Left lung (tissue), 10 donors: ENCODE results near the gene THOC1. TPM values are rescaled to one million over a fixed set of nuclear protein-coding genes. Genes with fewer than 3 reads are reported as not detected.
"Not testable (repeated sequence)": the region's sequence is repeated elsewhere in the genome, so short reads cannot be mapped to it uniquely, and the experiment has no call there.

Experiments used
- ATAC-seq: fragments of 200-7000 bp; cut with Tn5 transposase; one replicate; pipeline ENCODE4 v1.9.1; 2020; ENCODE audit warnings: moderate library complexity
- DNase-seq, 4 donors: peaks; one replicate each; pipeline ENCODE4 v3.0.0-alpha.2; 2013 to 2020
- H3K27ac ChIP-seq, 2 donors: fragments of 200-600 bp; sonication (generic) in 1 of 2; one replicate each; pipeline versions ENCODE4 v1.5.0 to v1.8.0; 2020 to 2021
- H3K27me3 ChIP-seq, 2 donors: fragments of 200-600 bp; sonication (generic) in 1 of 2; one replicate each; pipeline versions ENCODE4 v1.5.0 to v1.8.0; 2020 to 2021
- H3K36me3 ChIP-seq, 2 donors: fragments of 200-600 bp; sonication (generic) in 1 of 2; one replicate each; pipeline versions ENCODE4 v1.5.0 to v1.8.0; 2020 to 2021
- H3K4me1 ChIP-seq, 2 donors: fragments of 200-600 bp; one replicate each; pipeline ENCODE4 v1.8.0; 2021
- H3K4me3 ChIP-seq, 2 donors: fragments of 200-600 bp; sonication (generic) in 1 of 2; one replicate each; pipeline versions ENCODE4 v1.5.0 to v1.8.0; 2020 to 2021; ENCODE audit warnings: mild to moderate bottlenecking in 1 of 2
- H3K9me3 ChIP-seq, 2 donors: fragments of 200-600 bp; sonication (generic) in 1 of 2; one replicate each; pipeline versions ENCODE4 v1.5.0 to v1.8.0; 2020 to 2021
- CTCF ChIP-seq, 2 donors: fragments of 200-600 bp; sonication (generic) in 1 of 2; IDR thresholded peaks; one replicate each; pipeline versions ENCODE4 v1.5.0 to v1.8.0; 2021; ENCODE audit warnings: antibody characterized with exemption in 2 of 2
- intact Hi-C, 2 donors: fragments of 100-400 bp; cut with DNase I; formaldehyde crosslinking; loops; one replicate each; pipeline versions ENCODE4 v1.11.2 to v1.14.2; 2022
- polyA plus RNA-seq, 6 donors: library from polyadenylated mRNA; unstranded; fragments of 120-200 nt; gene quantifications; one replicate each; pipeline ENCODE4 v1.2.1, GENCODE V29; 2013; ENCODE audit not compliant: insufficient read length in 6 of 6
- total RNA-seq, 2 donors: library from RNA; stranded (reverse); fragmentation: NEBNext Ultra II Directional; extraction: Animal tissue kit (Norgen Biotek cat#: 25700); gene quantifications; one replicate each; pipeline ENCODE4 v1.2.1, GENCODE V29; 2021
- donor health status: DM: no; HTN: yes; CAD: no.
- donor health status: DM: no; HTN: no; CAD: no.

Gene THOC1
- total and polyA plus RNA-seq, 8 donors: 23.7 to 165 (median 118) TPM

- intact Hi-C loops: no loop called here
- Histone ChIP-seq H3K36me3 (no peaks in the 10 kb centered on the region), H3K4me1 (no peaks in the 10 kb centered on the region), H3K27ac (no peak overlapping the region), H3K9me3 (no peaks in the 10 kb centered on the region), H3K4me3 (no peak overlapping the region), H3K27me3 (no peaks in the 10 kb centered on the region)
- ATAC-seq: no peak
- no peak for TF ChIP-seq CTCF (IDR thresholded peaks at IDR 0.05)
- no peak for DNase-seq
Measured at GRCh38 chr18:313931-314330, 46.1 kb upstream of the THOC1 start.

- ATAC-seq: no peak
- intact Hi-C loops: no loop called here
- TF ChIP-seq CTCF (IDR thresholded peaks at IDR 0.05): no peak
- no peak for DNase-seq
- H3K4me1 ChIP-seq: no peaks in the 10 kb centered on the region
- H3K27ac ChIP-seq: no peak overlapping the region
- H3K27me3 ChIP-seq: no peaks in the 10 kb centered on the region
- no peak overlapping the region for H3K4me3 ChIP-seq
- H3K36me3 ChIP-seq: no peaks in the 10 kb centered on the region
- no peaks in the 10 kb centered on the region for H3K9me3 ChIP-seq
Measured at GRCh38 chr18:312415-312814, 44.6 kb upstream of the THOC1 start.

- H3K9me3 ChIP-seq: no peaks in the 10 kb centered on the region
- no peak overlapping the region for H3K4me3 ChIP-seq
- intact Hi-C loops: no loop called here
Measured at GRCh38 chr18:310042-310441, 42.2 kb upstream of the THOC1 start.

GRCh38 chr18:308086-308485 is 40.2 kb upstream of the THOC1 start:
- not testable (repeated sequence) for H3K4me3 ChIP-seq, H3K27ac ChIP-seq, ATAC-seq, H3K9me3 ChIP-seq, H3K36me3 ChIP-seq, H3K4me1 ChIP-seq, H3K27me3 ChIP-seq, DNase-seq
- intact Hi-C loops: loop anchor here in 1 of 2 donors (10.0 kb wide), 1 partner anchor 277 kb away; the partner anchor contains the start of gene CETN1

More at GRCh38 chr18:310042-310441, 42.2 kb upstream of the THOC1 start:
- no peaks in the 10 kb centered on the region for H3K36me3 ChIP-seq
- H3K27me3 ChIP-seq: no peaks in the 10 kb centered on the region
- DNase-seq: no peak
- H3K4me1 ChIP-seq: no peaks in the 10 kb centered on the region
- H3K27ac ChIP-seq: no peak overlapping the region
- ATAC-seq: no peak
- no peak for TF ChIP-seq CTCF (IDR thresholded peaks at IDR 0.05)

GRCh38 chr18:306608-307255 is 38.9 kb upstream of the THOC1 start:
- H3K4me3 ChIP-seq: no peak overlapping the region
- H3K9me3 ChIP-seq: no peaks in the 10 kb centered on the region
- H3K27me3 ChIP-seq: no peaks in the 10 kb centered on the region
- no peaks in the 10 kb centered on the region for H3K4me1 ChIP-seq
- intact Hi-C loops: loop anchor here in 1 of 2 donors (10.0 kb wide), 1 partner anchor 278 kb away; the partner anchor contains the start of gene CETN1
- ATAC-seq (no peak), DNase-seq (no peak)
- no peak overlapping the region for H3K27ac ChIP-seq
- no peak for TF ChIP-seq CTCF (IDR thresholded peaks at IDR 0.05)
- no peaks in the 10 kb centered on the region for H3K36me3 ChIP-seq
